Cardiac muscle cell (in vitro differentiated cells and primary cell): ENCODE measurements around the gene NR3C1. TPM values are rescaled to one million over a fixed set of nuclear protein-coding genes. Genes with fewer than 3 reads are reported as not detected.

Source experiments
- DNase-seq, 2 donors: peaks; one replicate each; pipeline versions ENCODE4 v3.0.0 to v3.0.0-alpha.2; 2010 to 2017; ENCODE audit warnings: low read depth in 1 of 2, low spot score in 1 of 2
- H3K27ac ChIP-seq: fragments of 200-600 bp; sonication (generic); 2 replicates; pipeline ENCODE4 v1.5.1; 2016
- H3K27me3 ChIP-seq: fragments of 200-600 bp; sonication (generic); 2 replicates; pipeline ENCODE4 v1.6.0; 2016; ENCODE audit warnings: control low read depth
- H3K36me3 ChIP-seq: fragments of 200-600 bp; sonication (generic); 2 replicates; pipeline ENCODE4 v1.5.1; 2016; ENCODE audit warnings: control low read depth
- H3K4me1 ChIP-seq: fragments of 200-600 bp; sonication (generic); 2 replicates; pipeline ENCODE4 v1.8.1; 2017; ENCODE audit warnings: low read depth, mild to moderate bottlenecking, mixed run types
- H3K4me3 ChIP-seq: fragments of 200-600 bp; sonication (generic); 2 replicates; pipeline ENCODE4 v1.5.1; 2016; ENCODE audit warnings: mild to moderate bottlenecking
- H3K9me3 ChIP-seq: fragments of 200-600 bp; sonication (generic); 2 replicates; pipeline ENCODE4 v1.5.1; 2017; ENCODE audit warnings: low read depth, mild to moderate bottlenecking, control low read depth
- CTCF ChIP-seq: IDR thresholded peaks from 2 replicates; pipeline ENCODE4 v1.5.1; 2012; ENCODE audit warnings: low read depth, mild to moderate bottlenecking, low read length
- polyA plus RNA-seq: library from polyadenylated mRNA; unstranded; fragments of >200 nt; fragmentation: Nextera tagmentation; extraction: Ambion mirVana; gene quantifications from 2 replicates; pipeline ENCODE4 v1.2.1, GENCODE V29; 2016
- total RNA-seq: library from RNA; depleted of rRNA; stranded (reverse); fragments of >200 nt; gene quantifications from 2 replicates; pipeline ENCODE4 v1.2.3, GENCODE V29; 2016

The NR3C1 gene
- total RNA-seq, result 7.4 and 9.7 TPM in 2 replicates
- 9.4 and 16.5 TPM in 2 replicates for polyA plus RNA-seq

DNA sequence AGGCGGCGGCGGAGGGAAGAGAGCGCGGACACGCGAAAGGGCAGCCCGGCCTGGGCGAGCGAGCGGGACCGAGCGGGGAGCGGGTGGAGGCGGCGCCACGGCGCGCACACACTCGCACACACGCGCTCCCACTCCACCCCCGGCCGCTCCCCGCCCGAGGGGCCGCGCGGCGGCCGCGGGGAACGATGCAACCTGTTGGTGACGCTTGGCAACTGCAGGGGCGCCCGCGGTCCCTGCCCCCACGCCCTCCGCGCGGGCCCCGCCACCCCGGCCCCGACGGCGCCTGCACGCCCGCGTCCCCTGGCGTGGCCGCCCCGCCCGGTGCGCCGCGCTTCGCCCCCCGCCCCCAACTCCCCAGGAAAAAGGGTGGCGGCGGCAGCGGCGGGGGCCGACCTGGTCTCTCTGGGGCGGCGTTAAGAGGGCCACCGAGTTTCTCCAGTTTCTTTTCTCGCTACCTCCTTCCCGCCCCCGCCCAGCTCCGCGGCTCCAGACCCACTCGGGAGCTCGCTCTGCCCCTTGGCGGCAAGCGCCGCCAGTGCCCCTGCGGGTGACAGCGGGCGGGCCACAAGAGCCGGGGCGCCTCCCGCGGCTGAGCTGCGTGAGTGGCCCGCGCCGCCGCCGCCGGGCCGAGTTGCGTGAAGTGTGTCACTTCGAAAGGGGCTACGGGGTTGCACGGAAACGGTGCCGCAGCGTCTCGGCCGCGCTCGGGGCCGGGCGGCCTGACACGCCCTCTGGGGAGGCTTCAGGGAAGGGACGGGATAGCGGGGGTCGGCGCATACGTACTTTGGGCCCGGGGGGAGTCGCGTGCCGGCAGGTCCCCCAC lies at the start of gene NR3C1:
Gene NR3C1, minus strand, starts transcription at position 94 of the 823 bp plus-strand sequence. CDS start 2,847 bp downstream, outside the sequence.
- H3K27me3 ChIP-seq, result peaks cover 20% of the 10 kb centered on the region
- H3K4me3 ChIP-seq, result peak within 1 kb of the TSS; percentile 83
- peak; percentile 34 for TF ChIP-seq CTCF
- peak within 1 kb of the TSS; percentile 98 for H3K27ac ChIP-seq
- no peaks in the 10 kb centered on the region for H3K36me3 ChIP-seq
- no peaks in the 10 kb centered on the region for H3K9me3 ChIP-seq
- DNase-seq, result peak; percentile 76 to 93
- H3K4me1 ChIP-seq, result no peaks in the 10 kb centered on the region

GRCh38 chr5:143449772-143450171 lies 46.3 kb upstream of the NR3C1 start:
- no peak for TF ChIP-seq CTCF
- DNase-seq, result no peak
- Histone ChIP-seq H3K4me1 (no peaks in the 10 kb centered on the region), H3K4me3 (no peak overlapping the region), H3K9me3 (no peaks in the 10 kb centered on the region), H3K27me3 (no peaks in the 10 kb centered on the region), H3K36me3 (no peaks in the 10 kb centered on the region), H3K27ac (no peak overlapping the region)

DNA sequence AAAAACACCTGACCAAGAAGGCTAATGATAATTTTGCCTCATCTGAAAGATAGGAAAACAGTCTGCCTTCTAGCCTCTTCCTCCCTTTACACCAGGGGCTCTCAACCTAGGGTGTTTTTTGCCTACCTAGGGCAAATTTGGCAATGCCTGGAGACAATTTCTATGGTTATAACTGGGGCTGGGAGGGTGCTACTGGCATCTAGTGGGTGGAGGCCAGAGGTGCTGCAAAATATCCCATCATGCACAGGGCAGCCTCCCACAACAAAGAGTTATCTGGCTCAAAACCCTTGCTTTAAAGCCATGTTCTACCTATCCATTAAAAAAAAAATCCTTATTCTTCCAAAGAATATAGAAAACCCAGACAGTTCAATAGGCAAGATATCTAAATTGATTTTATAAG lies 45.0 kb upstream of the NR3C1 start:
- no peaks in the 10 kb centered on the region for H3K27me3 ChIP-seq
- no peak for TF ChIP-seq CTCF
- no peak for DNase-seq
- no peak overlapping the region for H3K27ac ChIP-seq
- H3K36me3 ChIP-seq, result no peaks in the 10 kb centered on the region
- no peaks in the 10 kb centered on the region for H3K4me1 ChIP-seq
- H3K9me3 ChIP-seq, result no peaks in the 10 kb centered on the region
- no peak overlapping the region for H3K4me3 ChIP-seq

DNA sequence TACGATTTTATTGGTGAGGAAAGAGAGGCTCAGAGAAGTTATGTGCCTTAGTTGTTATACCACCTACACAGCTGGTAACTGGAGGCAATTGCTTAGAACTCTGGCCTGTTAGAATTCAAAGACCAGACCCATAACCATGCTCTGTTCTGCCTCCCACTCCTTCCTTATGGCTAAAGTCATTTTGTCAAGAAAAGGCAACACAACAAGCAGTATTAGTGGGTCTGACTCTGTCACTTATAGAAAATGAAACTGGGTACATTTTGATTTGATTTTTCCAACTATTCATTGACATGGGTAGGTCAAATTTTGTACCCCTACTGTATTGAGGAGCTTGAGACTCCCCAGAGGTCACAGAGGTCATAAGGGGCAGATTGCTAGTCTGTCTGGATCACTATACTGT lies 44.5 kb upstream of the NR3C1 start:
- Histone ChIP-seq H3K27ac (no peak overlapping the region), H3K9me3 (no peaks in the 10 kb centered on the region), H3K27me3 (no peaks in the 10 kb centered on the region), H3K36me3 (no peaks in the 10 kb centered on the region), H3K4me1 (no peaks in the 10 kb centered on the region), H3K4me3 (no peak overlapping the region)
- no peak for TF ChIP-seq CTCF
- DNase-seq, result no peak

DNA sequence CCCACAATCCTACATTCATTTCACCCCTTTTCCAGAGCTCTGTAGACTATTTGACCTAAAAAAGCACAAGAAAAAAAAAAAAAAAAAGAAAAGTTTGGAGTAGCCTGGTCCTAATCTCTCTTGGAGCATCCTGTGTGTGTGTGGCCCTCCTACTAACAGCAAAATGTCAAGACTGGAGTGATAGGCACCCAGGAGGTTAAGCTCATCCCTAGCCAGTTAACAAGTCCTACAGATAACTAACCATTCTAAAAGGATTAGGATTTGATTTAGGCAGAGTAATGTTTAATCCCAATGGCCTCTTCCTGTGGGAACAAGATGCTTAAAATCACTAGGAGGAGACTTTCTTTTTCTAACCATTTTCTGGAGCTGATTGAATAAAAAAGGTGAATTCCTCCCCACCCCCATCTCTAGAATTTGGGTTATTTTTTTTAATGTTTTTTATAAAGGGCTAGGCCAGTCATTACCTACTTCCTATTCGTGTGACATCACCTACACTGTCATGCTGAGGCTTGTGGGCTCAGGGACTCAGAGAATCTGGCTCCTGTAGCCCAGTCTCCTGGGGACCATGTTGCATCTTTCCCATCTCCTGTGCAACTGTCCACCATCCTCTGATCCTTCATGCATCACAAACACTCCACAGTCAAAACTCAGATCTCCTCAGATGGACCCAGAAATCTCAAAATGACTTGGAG lies 43.2 kb upstream of the NR3C1 start:
- no peak for DNase-seq
- H3K27ac ChIP-seq, result no peak overlapping the region
- TF ChIP-seq CTCF, result no peak
- H3K9me3 ChIP-seq, result no peaks in the 10 kb centered on the region
- H3K4me3 ChIP-seq, result no peak overlapping the region
- H3K4me1 ChIP-seq, result no peaks in the 10 kb centered on the region
- H3K36me3 ChIP-seq, result no peaks in the 10 kb centered on the region
- H3K27me3 ChIP-seq, result no peaks in the 10 kb centered on the region
